ENCODE measurements around the gene SCG2.

Gene SCG2

GRCh38 chr2:223601932-223602666 is at the start of gene SCG2:
Gene SCG2 (minus strand): TSS chr2:223602361. CDS start chr2:223599282, 3,079 bp downstream.
- DNase-seq = no peak

- no peak for DNase-seq
These were observed 47.7 kb upstream of the SCG2 start for GRCh38 chr2:223649554-223650533.

GRCh38 chr2:223648755-223649154 is 46.6 kb upstream of the SCG2 start:
- DNase-seq = no peak

- DNase-seq = no peak
These were observed 45.2 kb upstream of the SCG2 start for GRCh38 chr2:223647258-223647952.

- DNase-seq = no peak
These were observed 42.0 kb upstream of the SCG2 start for GRCh38 chr2:223644136-223644535.

- no peak for DNase-seq
These were observed 41.1 kb upstream of the SCG2 start for GRCh38 chr2:223643309-223643708.

GRCh38 chr2:223642506-223642905 is 40.3 kb upstream of the SCG2 start:
- no peak for DNase-seq

GRCh38 chr2:223641082-223641481 is 38.9 kb upstream of the SCG2 start:
- DNase-seq = no peak

GRCh38 chr2:223635080-223635479 is 32.9 kb upstream of the SCG2 start:
- DNase-seq = no peak

- DNase-seq = no peak
These were observed 32.1 kb upstream of the SCG2 start for GRCh38 chr2:223634238-223634637.

GRCh38 chr2:223633656-223634055 is 31.5 kb upstream of the SCG2 start:
- no peak for DNase-seq

GRCh38 chr2:223632826-223633225 is 30.7 kb upstream of the SCG2 start:
- DNase-seq = no peak

- no peak for DNase-seq
These were observed 24.6 kb upstream of the SCG2 start for GRCh38 chr2:223626716-223627115.

GRCh38 chr2:223625652-223626051 is 23.5 kb upstream of the SCG2 start:
- no peak for DNase-seq

GRCh38 chr2:223621901-223622300 is 19.7 kb upstream of the SCG2 start:
- DNase-seq = no peak

GRCh38 chr2:223619486-223620129 is 17.4 kb upstream of the SCG2 start:
- no peak for DNase-seq

GRCh38 chr2:223618172-223619035 is 16.2 kb upstream of the SCG2 start:
- DNase-seq = no peak

GRCh38 chr2:223614534-223614933 is 12.4 kb upstream of the SCG2 start:
- no peak for DNase-seq

GRCh38 chr2:223613017-223613950 is 11.1 kb upstream of the SCG2 start:
- DNase-seq = no peak

- no peak for DNase-seq
These were observed 10.3 kb upstream of the SCG2 start for GRCh38 chr2:223612501-223612900.

GRCh38 chr2:223611061-223611460 is 8.9 kb upstream of the SCG2 start:
- no peak for DNase-seq

Data from bone marrow (tissue), 2 donors.